ENCODE data around the gene VPS39.

Gene VPS39

GRCh38 chr15:42228036-42228435 lies 19.9 kb upstream of the VPS39 start:
- H3K27ac ChIP-seq (ENCODE audit: extremely low read depth, low read depth, low read length), result no peak overlapping the region
- CTCF ChIA-PET, result no interaction called here
- H3K36me3 ChIP-seq (ENCODE audit: control insufficient read depth in 2 of 2, insufficient read depth in 1 of 2, low read length in 2 of 2), result peaks cover 14 to 64% of the 10 kb centered on the region in 2 experiments; a peak in 2 of 3 replicates
- TF ChIP-seq ZNF423 (tag by site-specific recombination; IDR thresholded peaks at IDR 0.05), result no peak
- no peak for TF ChIP-seq ZNF501 (tag by site-specific recombination; IDR thresholded peaks at IDR 0.05)
- no peak for TF ChIP-seq SP2 (tag by site-specific recombination; IDR thresholded peaks at IDR 0.05)
- TF ChIP-seq, protein P1, sequence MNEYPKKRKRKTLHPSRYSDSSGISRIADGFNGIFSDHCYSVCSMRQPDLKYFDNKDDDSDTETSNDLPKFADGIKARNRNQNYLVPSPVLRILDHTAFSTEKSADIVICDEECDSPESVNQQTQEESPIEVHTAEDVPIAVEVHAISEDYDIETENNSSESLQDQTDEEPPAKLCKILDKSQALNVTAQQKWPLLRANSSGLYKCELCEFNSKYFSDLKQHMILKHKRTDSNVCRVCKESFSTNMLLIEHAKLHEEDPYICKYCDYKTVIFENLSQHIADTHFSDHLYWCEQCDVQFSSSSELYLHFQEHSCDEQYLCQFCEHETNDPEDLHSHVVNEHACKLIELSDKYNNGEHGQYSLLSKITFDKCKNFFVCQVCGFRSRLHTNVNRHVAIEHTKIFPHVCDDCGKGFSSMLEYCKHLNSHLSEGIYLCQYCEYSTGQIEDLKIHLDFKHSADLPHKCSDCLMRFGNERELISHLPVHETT (tag by site-specific recombination; IDR thresholded peaks at IDR 0.05), result no peak
- no peak for TF ChIP-seq ZNF391 (tag by site-specific recombination; IDR thresholded peaks at IDR 0.05; ENCODE audit: borderline replicate concordance, low read depth)
- TF ChIP-seq SETDB1 (IDR thresholded peaks at IDR 0.05; ENCODE audit: insufficient read length, low read length), result no peak
- no peaks in the 10 kb centered on the region for H3K4me1 ChIP-seq (ENCODE audit: control insufficient read depth, insufficient read depth, low read length)
- H3K4me3 ChIP-seq (ENCODE audit: low read depth, low read length), result no peak overlapping the region
- H3K9me3 ChIP-seq (ENCODE audit: control insufficient read depth, insufficient read depth, low read depth, low read length), result no peaks in the 10 kb centered on the region
- POLR2A ChIA-PET, result no interaction called here

- POLR2A ChIA-PET, result no interaction called here
- CTCF ChIA-PET, result no interaction called here
These were observed 18.5 kb upstream of the VPS39 start for GRCh38 chr15:42226648-42227047.

DNA sequence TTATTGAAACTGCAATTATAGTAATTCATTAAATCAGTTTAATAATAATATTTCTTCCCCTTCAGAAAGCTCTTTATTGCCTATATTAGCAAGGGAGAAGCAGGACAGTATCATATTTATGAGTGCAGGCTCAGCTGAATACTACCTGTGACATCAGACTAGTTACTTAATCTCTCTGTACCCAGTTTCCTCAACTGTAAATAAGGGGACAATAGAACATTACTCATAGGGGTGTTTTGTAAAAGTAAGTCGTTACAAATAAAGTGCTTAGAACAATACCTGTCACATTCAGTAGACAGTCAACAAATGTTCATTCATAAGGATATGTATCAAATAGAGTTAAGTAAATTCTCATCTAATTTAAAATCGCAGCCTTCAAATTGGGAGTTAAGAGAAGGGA lies 12.1 kb upstream of the VPS39 start:
- ChIA-PET CTCF (no interaction called here), POLR2A (no interaction called here)
- H3K4me1 ChIP-seq (ENCODE audit: control insufficient read depth, insufficient read depth, low read length), result no peaks in the 10 kb centered on the region
- peaks cover 13 to 59% of the 10 kb centered on the region in 2 experiments for H3K36me3 ChIP-seq (ENCODE audit: control insufficient read depth in 2 of 2, insufficient read depth in 1 of 2, low read length in 2 of 2)
- no peak overlapping the region for H3K27ac ChIP-seq (ENCODE audit: extremely low read depth, low read depth, low read length)
- no peak overlapping the region for H3K4me3 ChIP-seq (ENCODE audit: low read depth, low read length)
- TF ChIP-seq, protein P2, sequence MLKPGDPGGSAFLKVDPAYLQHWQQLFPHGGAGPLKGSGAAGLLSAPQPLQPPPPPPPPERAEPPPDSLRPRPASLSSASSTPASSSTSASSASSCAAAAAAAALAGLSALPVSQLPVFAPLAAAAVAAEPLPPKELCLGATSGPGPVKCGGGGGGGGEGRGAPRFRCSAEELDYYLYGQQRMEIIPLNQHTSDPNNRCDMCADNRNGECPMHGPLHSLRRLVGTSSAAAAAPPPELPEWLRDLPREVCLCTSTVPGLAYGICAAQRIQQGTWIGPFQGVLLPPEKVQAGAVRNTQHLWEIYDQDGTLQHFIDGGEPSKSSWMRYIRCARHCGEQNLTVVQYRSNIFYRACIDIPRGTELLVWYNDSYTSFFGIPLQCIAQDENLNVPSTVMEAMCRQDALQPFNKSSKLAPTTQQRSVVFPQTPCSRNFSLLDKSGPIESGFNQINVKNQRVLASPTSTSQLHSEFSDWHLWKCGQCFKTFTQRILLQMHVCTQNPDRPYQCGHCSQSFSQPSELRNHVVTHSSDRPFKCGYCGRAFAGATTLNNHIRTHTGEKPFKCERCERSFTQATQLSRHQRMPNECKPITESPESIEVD (tag by site-specific recombination; IDR thresholded peaks at IDR 0.05), result no peak
- TF ChIP-seq EGR2 (tag by site-specific recombination; IDR thresholded peaks at IDR 0.05; ENCODE audit: low read depth) (no peak), ZNF76 (tag by site-specific recombination; IDR thresholded peaks at IDR 0.05; ENCODE audit: borderline replicate concordance, low read depth) (no peak), ZNF341 (tag by site-specific recombination; IDR thresholded peaks at IDR 0.05; ENCODE audit: low read depth) (no peak)
- no peaks in the 10 kb centered on the region for H3K9me3 ChIP-seq (ENCODE audit: control insufficient read depth, insufficient read depth, low read depth, low read length)

More at GRCh38 chr15:42226648-42227047, 18.5 kb upstream of the VPS39 start:
- H3K36me3 ChIP-seq (ENCODE audit: control insufficient read depth in 2 of 2, insufficient read depth in 1 of 2, low read length in 2 of 2), result peaks cover 14 to 58% of the 10 kb centered on the region in 2 experiments; a peak in 2 of 3 replicates
- H3K27ac ChIP-seq (ENCODE audit: extremely low read depth, low read depth, low read length), result no peak overlapping the region
- no peaks in the 10 kb centered on the region for H3K9me3 ChIP-seq (ENCODE audit: control insufficient read depth, insufficient read depth, low read depth, low read length)
- TF ChIP-seq ZNF354C (tag by site-specific recombination; IDR thresholded peaks at IDR 0.05; ENCODE audit: borderline replicate concordance, low read depth) (no peak), ZNF473 (tag by site-specific recombination; IDR thresholded peaks at IDR 0.05) (no peak), BCL11A (tag by site-specific recombination; IDR thresholded peaks at IDR 0.05; ENCODE audit: low read depth) (no peak), ZNF239 (tag by site-specific recombination; IDR thresholded peaks at IDR 0.05) (no peak)
- no peak overlapping the region for H3K4me3 ChIP-seq (ENCODE audit: low read depth, low read length)
- H3K4me1 ChIP-seq (ENCODE audit: control insufficient read depth, insufficient read depth, low read length), result no peaks in the 10 kb centered on the region

GRCh38 chr15:42218953-42219592 lies 11.0 kb upstream of the VPS39 start:
- H3K4me3 ChIP-seq (ENCODE audit: low read depth, low read length), result no peak overlapping the region
- ChIA-PET POLR2A (no interaction called here), CTCF (no interaction called here)
- H3K4me1 ChIP-seq (ENCODE audit: control insufficient read depth, insufficient read depth, low read length), result no peaks in the 10 kb centered on the region
- peaks cover 13 to 55% of the 10 kb centered on the region in 2 experiments for H3K36me3 ChIP-seq (ENCODE audit: control insufficient read depth in 2 of 2, insufficient read depth in 1 of 2, low read length in 2 of 2)
- no peak overlapping the region for H3K27ac ChIP-seq (ENCODE audit: extremely low read depth, low read depth, low read length)
- no peak for TF ChIP-seq ZBTB21 (tag by site-specific recombination; IDR thresholded peaks at IDR 0.05)
- H3K9me3 ChIP-seq (ENCODE audit: control insufficient read depth, insufficient read depth, low read depth, low read length), result no peaks in the 10 kb centered on the region
